Caco-2 (cell line): ENCODE measurements around the gene MID1. TPM values are rescaled to one million over a fixed set of nuclear protein-coding genes. Genes with fewer than 3 reads are reported as not detected.

Source experiments
- BruUV-seq: library from RNA; stranded (reverse); fragments of 400-500 nt; replicated peaks from 2 replicates; lab custom pipeline; 2021; lab: Mats Ljungman, UMichigan
- CTCF ChIA-PET: fragments of 300-600 bp; sonication (Branson Sonifier 250); formaldehyde crosslinking; loops from one replicate; lab custom pipeline; 2022; ENCODE audit warnings: antibody characterized with exemption; lab: Charles Lee
- POLR2A ChIA-PET: fragments of 300-600 bp; sonication (Branson Sonifier 250); formaldehyde crosslinking; loops from one replicate; lab custom pipeline; 2022; ENCODE audit warnings: antibody characterized with exemption; lab: Charles Lee
- DNase-seq, 2 experiments: peaks; one replicate each; pipeline versions ENCODE4 v3.0.0 to v3.0.0-alpha.2; 2020 to 2022
- H3K27me3 ChIP-seq: replicated peaks from 2 replicates; pipeline ENCODE4 v1.6.0; 2011; ENCODE audit warnings: low read length; ENCODE audit not compliant: control insufficient read depth, insufficient read depth
- H3K36me3 ChIP-seq: 2 replicates; pipeline ENCODE4 v1.5.1; 2011; ENCODE audit warnings: low read length; ENCODE audit not compliant: control insufficient read depth, insufficient read depth
- H3K4me1 ChIP-seq: fragments of 250-450 bp; sonication (Bioruptor Pico); 2 replicates; pipeline ENCODE4 v1.5.1; 2020; ENCODE audit warnings: mild to moderate bottlenecking
- H3K4me3 ChIP-seq: 2 replicates; pipeline ENCODE4 v1.5.1; 2011; ENCODE audit warnings: low read depth, mild to moderate bottlenecking, control low read depth, low read length
- H3K9me3 ChIP-seq: fragments of 250-450 bp; sonication (Bioruptor Pico); 2 replicates; pipeline ENCODE4 v1.5.1; 2020; ENCODE audit warnings: mild to moderate bottlenecking, moderate library complexity
- H3K27ac Mint-ChIP-seq: one replicate; pipeline ENCODE4 v1.8.0; 2022; ENCODE audit warnings: mixed read lengths; ENCODE audit not compliant: unreplicated experiment
- H3K27me3 Mint-ChIP-seq: one replicate; pipeline ENCODE4 v1.8.0; 2022; ENCODE audit warnings: mixed read lengths; ENCODE audit not compliant: insufficient read depth, unreplicated experiment
- H3K36me3 Mint-ChIP-seq: one replicate; pipeline ENCODE4 v1.8.0; 2022; ENCODE audit warnings: mild to moderate bottlenecking, mixed read lengths; ENCODE audit not compliant: insufficient read depth, unreplicated experiment
- H3K4me1 Mint-ChIP-seq: one replicate; pipeline ENCODE4 v1.8.0; 2022; ENCODE audit warnings: low read depth, mixed read lengths; ENCODE audit not compliant: unreplicated experiment
- H3K4me3 Mint-ChIP-seq: one replicate; pipeline ENCODE4 v1.8.0; 2022; ENCODE audit warnings: mild to moderate bottlenecking, moderate library complexity, mixed read lengths; ENCODE audit not compliant: unreplicated experiment
- H3K9me3 Mint-ChIP-seq: one replicate; pipeline ENCODE4 v1.8.0; 2022; ENCODE audit warnings: mixed read lengths; ENCODE audit not compliant: unreplicated experiment
- CTCF ChIP-seq, 2 experiments: fragments of 200-600 bp in 1 of 2; IDR thresholded peaks; 1 replicate in 1 of 2; 2 replicates in 1 of 2; pipeline versions ENCODE4 v1.5.1 to v1.8.0; 2011 to 2022; ENCODE audit warnings: antibody characterized with exemption in 1 of 2, control low read depth in 1 of 2, inconsistent platforms in 1 of 2, low read depth in 1 of 2, low read length in 1 of 2, mild to moderate bottlenecking in 1 of 2, moderate library complexity in 1 of 2; ENCODE audit not compliant: insufficient read depth in 1 of 2, severe bottlenecking in 1 of 2, unreplicated experiment in 1 of 2
- intact Hi-C: fragments of 100-400 bp; cut with micrococcal nuclease; formaldehyde crosslinking; loops from one replicate; pipeline ENCODE4 v1.10.0; 2022; ENCODE audit not compliant: unreplicated experiment
- total RNA-seq: library from RNA; stranded (reverse); gene quantifications from 2 replicates; pipeline ENCODE4 v1.2.3, GENCODE V29; 2022

The MID1 gene
- total RNA-seq, 1 experiment from 2014 or later: 61.3 TPM

GRCh38 chrX:10666102-10666501, 45.7 kb upstream of the MID1 start:
- Histone ChIP-seq H3K4me1 (no peaks in the 10 kb centered on the region), H3K9me3 (no peaks in the 10 kb centered on the region), H3K4me3 (no peak overlapping the region), H3K27me3 (no peaks in the 10 kb centered on the region), H3K36me3 (no peaks in the 10 kb centered on the region)
- Mint-ChIP-seq H3K27ac (no peak overlapping the region), H3K4me3 (no peak overlapping the region), H3K4me1 (peaks cover 8% of the 10 kb centered on the region), H3K36me3 (no peaks in the 10 kb centered on the region), H3K9me3 (no peaks in the 10 kb centered on the region), H3K27me3 (no peaks in the 10 kb centered on the region)
- DNase-seq: no peak
- TF ChIP-seq CTCF (IDR thresholded peaks at IDR 0.05; ENCODE audit: insufficient read depth in 1 of 2, low read depth in 1 of 2, low read length in 1 of 2, severe bottlenecking in 1 of 2, unreplicated experiment in 1 of 2): no peak
- BruUV-seq: no TSS peak
- intact Hi-C loops: no loop called here
- ChIA-PET CTCF (no interaction called here), POLR2A (no interaction called here)

- POLR2A ChIA-PET: no interaction called here
- Mint-ChIP-seq H3K9me3 (no peaks in the 10 kb centered on the region), H3K27me3 (no peaks in the 10 kb centered on the region), H3K36me3 (no peaks in the 10 kb centered on the region), H3K27ac (no peak overlapping the region), H3K4me3 (no peak overlapping the region), H3K4me1 (peaks cover 8% of the 10 kb centered on the region)
- no peaks in the 10 kb centered on the region for H3K27me3 ChIP-seq
- H3K4me3 ChIP-seq: no peak overlapping the region
- intact Hi-C loops: no loop called here
- H3K9me3 ChIP-seq: no peaks in the 10 kb centered on the region
- no TSS peak for BruUV-seq
- TF ChIP-seq CTCF (IDR thresholded peaks at IDR 0.05; ENCODE audit: insufficient read depth in 1 of 2, low read depth in 1 of 2, low read length in 1 of 2, severe bottlenecking in 1 of 2, unreplicated experiment in 1 of 2): no peak
- CTCF ChIA-PET: no interaction called here
- no peaks in the 10 kb centered on the region for H3K36me3 ChIP-seq
- DNase-seq: no peak
- H3K4me1 ChIP-seq: no peaks in the 10 kb centered on the region
Measured at GRCh38 chrX:10665681-10666080, 45.3 kb upstream of the MID1 start.

DNA sequence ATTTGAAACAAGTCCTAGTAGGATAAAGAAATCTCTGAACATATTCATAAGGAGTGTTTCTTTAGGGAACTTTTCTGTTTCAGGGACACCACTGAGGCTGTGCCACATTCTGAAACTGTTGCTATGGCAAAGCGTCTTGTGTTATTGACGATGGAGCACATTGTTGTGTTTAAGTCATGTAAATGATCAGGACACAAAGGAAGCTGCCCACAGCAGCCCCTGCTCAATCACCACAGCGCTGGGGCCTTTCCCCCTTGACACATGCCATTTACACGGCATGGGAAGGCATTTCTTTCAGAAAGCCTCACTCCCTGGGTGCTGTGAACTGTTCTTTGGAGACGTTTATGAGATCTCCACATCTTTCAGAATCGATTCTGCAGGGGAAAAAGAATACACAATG, 39.8 kb upstream of the MID1 start:
- H3K9me3 Mint-ChIP-seq: peaks cover 9% of the 10 kb centered on the region
- peaks cover 7% of the 10 kb centered on the region for H3K4me1 Mint-ChIP-seq
- Histone ChIP-seq H3K36me3 (no peaks in the 10 kb centered on the region), H3K27me3 (no peaks in the 10 kb centered on the region), H3K4me3 (no peak overlapping the region), H3K4me1 (no peaks in the 10 kb centered on the region), H3K9me3 (no peaks in the 10 kb centered on the region)
- H3K36me3 Mint-ChIP-seq: no peaks in the 10 kb centered on the region
- no peak for TF ChIP-seq CTCF (IDR thresholded peaks at IDR 0.05; ENCODE audit: insufficient read depth in 1 of 2, low read depth in 1 of 2, low read length in 1 of 2, severe bottlenecking in 1 of 2, unreplicated experiment in 1 of 2)
- intact Hi-C loops: no loop called here
- no TSS peak for BruUV-seq
- H3K27ac Mint-ChIP-seq: no peak overlapping the region
- H3K27me3 Mint-ChIP-seq: no peaks in the 10 kb centered on the region
- DNase-seq: no peak
- CTCF ChIA-PET: no interaction called here
- POLR2A ChIA-PET: no interaction called here
- H3K4me3 Mint-ChIP-seq: no peak overlapping the region
